Measurements from ENCODE around the gene MBNL1.
"Not testable (repeated sequence)": the region's sequence is repeated elsewhere in the genome, so short reads cannot be mapped to it uniquely, and the experiment has no call there.

Gene MBNL1

DNA sequence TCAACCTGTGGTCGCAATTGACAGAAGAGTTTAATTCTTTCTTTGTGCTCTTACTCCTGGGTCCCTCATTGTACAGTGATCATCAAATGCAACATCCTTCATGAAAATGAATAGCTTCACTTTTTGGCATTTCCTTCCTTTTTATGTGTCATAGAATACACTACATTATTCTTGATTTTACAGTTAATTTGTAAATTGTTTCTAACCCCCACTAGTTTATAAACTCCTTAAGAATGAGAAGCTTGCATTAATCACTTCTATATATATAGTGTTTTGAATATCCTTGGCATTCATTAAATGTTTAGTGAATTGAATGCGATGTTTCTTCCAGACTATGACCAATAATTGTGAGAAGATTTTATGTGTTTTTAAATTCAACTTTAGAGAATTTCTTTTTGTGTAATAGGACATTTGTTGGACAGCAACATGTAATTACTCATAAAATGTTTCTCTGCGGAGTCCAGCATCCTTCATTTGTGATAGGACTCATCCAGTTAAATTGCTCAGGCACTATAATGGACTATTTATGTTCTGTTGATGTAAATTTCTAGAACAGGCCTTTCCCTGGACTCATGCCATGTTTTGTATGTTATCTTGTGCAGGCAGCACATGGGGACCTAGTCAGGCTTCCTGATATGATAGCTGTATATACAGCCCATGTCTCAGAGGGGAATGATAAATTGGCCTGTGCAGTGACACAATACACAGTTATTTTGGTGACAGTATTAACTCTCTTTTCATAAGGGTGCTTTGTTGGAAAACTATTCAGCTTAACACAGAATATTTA lies 51.3 kb downstream of the MBNL1 start:
- DNase-seq (ENCODE audit: low read depth), result no peak

DNA sequence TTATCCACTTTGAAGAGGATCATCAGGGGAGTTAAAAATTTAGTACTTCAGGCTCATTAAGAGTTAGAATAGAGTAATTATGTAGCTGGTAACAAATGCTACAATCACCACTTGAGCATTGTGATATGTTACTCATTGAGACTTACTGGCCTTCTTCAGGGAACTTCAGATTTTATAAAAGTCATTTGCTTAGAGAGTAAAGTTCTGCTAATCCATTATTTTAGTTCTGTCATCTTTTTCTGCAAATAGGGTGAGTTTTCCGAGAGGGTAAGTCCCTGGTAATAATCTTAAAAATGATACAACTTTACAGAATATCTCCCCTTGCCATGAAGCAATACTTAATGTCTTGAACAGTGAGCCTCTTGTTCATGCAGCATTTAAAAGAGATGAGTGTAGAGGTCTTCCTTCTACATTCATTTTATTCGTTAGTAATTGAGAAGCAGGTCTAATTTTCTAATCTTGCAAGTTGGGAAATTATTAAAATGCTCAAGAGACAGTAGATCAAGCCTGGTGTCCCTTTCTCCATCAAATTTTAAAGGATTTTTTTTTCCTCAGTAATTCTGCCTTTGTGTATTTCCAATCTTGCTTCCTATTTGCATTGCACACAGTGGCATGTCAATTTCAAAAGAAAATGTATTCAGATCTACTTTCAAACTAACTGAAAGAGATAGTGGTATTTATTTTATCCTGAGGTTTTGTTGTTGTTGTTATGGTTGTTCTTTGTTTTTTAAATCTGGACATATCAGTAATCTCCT lies 52.6 kb downstream of the MBNL1 start:
- no peak for DNase-seq (ENCODE audit: low read depth)

DNA sequence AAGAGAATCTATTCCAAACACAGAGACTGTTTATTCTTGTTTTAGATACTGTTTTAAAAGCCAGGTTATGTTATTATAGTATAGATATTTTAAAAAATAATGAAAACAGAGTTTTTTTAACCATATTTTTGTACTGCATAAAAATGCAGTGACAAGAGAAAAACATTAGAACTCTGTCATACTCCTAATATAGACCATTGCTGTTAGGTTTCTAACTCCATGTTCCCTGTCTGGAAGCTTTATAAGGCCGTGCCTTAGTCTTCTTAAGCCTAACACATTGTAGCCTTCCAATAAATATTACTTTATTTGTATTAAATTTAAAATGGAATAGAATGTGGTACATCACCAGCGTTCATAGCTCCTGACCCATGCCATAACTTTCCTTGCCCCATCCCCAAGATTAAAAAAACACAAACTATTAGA lies 53.2 kb downstream of the MBNL1 start:
- DNase-seq (ENCODE audit: low read depth), result no peak

DNA sequence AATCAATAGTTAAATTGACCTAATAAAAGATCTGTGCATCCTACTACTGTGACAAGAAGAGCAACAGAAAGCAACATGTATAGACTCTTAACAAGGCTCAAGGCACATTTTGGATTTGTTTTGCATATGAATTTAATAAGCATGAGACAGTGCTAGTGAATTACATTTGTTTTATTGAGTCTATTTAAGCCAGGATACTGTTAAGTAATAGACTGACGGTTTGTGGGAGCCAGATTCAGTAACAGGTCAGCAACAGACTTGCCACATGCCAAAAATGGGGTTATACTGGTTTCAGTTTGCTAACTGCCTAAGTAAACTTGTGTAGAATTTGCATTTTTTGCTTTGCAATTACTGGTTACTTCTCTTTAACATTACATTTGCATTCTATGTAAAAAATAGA lies 54.0 kb downstream of the MBNL1 start:
- no peak for DNase-seq (ENCODE audit: low read depth)

DNA sequence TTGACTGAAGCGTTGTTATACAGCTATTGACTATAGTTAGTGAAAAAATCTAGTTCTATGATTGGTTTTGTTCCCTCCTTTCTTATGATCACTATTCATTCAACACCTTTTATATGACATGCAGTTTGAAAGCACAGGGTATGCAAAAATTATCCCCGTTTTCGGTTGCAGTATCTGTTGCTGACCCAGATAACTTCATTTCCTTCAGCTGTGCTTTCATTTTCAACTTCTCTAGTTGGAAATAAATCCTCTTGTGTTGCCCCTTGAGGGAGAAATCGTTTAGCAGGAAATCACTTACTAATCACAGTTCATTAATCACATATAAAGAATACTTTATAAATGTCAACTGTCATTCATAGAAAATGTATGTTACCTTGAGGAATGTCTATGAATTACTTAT lies 55.1 kb downstream of the MBNL1 start:
- DNase-seq (ENCODE audit: low read depth), result no peak

DNA sequence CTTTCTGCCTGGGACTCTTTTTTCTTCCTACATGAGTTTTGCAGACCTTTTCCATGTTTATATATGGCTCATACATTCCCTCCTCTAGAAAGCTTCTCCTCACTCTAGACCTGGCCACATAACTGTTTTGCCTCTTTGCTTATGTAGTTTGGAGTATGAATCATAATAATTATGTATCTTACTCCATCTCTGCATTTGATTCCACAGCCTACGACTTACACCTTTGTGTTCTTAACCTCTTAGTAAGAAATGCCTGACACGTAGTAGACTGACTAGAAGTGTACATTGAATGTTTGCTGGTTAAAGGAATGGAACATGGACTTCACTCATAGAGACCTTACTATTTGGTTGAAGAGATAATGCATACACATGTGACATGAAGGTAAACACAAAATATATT lies 56.4 kb downstream of the MBNL1 start:
- no peak for DNase-seq (ENCODE audit: low read depth)

DNA sequence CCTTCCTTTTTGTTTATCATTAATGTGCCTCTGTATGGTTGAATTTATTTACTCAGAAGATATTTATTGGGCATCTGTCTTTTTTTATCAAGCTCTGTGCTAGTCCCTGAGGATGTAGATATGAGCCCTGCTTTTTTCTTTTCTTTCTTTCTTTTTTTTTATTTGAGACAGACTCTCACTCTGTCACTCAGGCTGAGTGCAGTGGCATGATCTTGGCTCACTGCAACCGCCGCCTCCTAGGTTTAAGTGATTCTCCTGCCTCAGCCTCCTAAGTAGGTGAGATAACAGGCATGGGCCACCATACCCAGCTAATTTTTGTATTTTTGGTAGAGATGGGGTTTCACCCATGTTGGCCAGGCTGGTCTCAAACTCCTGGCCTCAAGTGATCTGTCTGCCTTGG lies 58.5 kb downstream of the MBNL1 start:
- DNase-seq (ENCODE audit: low read depth), result no peak

DNA sequence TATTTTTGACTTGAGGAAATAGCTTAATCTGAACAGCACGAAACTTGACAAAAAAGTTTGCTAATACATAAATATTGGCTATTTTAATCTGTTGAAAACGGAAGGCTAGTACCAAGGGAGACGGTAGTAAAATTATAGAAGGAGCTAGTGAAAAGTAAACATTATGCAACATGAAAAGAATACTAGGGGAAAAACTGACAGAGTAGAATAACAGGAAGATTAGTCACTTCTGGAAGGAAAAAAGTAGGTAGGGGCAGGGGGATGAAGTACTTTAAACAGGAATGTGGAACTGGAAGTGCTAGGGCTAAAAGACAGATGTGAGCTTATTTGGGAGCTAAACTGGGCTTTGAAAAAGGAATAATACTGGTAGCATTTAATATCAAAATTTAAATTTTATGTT lies 60.1 kb downstream of the MBNL1 start:
- DNase-seq (ENCODE audit: low read depth), result no peak

DNA sequence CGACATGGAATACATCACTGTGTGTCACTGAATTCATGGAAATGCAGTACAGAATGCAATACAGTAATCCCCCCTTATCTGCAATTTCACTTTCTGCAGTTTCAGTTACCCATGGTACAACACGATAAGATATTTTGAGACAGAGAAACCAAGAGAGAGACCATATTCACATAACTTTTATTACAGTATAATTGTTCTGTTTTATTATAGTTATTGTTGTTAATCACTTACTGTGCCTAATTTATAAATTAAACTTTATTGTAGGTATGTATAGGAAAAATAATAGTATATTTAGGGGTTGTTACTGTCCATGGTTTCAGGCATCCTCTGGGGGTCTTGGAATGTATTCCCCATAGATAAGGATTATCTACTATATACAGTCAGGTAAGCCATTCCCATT lies 61.8 kb downstream of the MBNL1 start:
- no peak for DNase-seq (ENCODE audit: low read depth)

DNA sequence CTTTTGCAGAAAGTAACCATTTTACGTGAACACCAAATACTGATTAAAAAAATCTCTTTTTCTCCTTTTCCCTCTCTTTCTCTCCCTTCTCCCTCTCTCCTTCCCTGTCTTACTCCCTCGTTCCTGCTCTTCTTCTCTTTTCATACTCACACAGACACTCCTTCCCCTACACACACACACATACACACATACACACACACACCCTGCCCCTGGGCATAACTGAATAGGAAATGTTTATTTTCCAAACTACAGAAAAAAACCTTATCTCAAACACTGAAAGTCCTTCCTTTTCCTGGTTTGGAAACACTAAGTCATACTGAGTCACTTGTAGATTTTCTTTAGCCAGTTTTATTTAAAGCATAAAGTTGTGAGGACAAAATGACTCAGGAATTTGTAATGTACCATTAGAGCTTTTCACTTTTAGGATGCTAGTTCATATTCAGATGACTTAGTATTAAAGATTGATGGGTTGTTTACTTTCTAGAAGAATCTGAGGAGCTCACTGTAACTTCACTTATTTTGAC lies 62.4 kb downstream of the MBNL1 start:
- DNase-seq (ENCODE audit: low read depth), result no peak

DNA sequence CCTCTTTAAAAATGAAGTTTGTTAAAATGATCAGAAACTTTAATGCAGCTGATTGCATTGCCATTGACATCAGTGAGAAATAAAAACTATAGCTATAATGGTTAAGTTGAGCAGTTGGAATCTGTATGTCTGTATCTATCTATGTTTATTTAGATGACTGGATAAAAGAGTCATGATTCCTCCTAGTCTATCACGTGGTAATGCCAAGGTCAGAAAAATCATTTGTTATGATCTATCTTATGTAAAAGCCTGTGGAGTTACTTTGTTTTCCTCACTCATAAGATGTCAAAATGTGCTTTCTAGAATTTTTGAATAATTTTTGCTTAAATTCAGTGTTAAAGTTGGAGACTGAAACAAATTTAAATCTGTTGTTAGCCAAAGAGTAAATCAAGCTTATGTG lies 63.3 kb downstream of the MBNL1 start:
- no peak for DNase-seq (ENCODE audit: low read depth)

DNA sequence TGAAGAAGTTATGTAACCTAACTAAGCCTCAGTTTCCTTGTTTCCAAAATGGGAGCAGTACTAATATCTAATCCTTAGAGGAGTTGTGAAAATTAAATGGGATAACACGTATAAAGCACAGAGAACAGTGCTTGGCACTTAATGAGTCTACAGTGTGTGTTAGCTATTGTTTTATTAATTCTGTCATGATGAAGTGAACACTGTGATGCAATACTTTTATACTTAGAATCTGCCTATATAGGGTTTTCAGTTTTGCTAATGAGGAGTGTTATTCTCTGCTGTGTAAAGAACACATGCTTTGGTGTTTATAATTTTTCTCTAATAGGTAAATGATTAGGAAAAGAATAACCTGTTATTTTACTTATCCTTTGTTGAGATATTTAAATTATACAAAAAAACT lies 65.2 kb downstream of the MBNL1 start:
- DNase-seq (ENCODE audit: low read depth), result no peak

DNA sequence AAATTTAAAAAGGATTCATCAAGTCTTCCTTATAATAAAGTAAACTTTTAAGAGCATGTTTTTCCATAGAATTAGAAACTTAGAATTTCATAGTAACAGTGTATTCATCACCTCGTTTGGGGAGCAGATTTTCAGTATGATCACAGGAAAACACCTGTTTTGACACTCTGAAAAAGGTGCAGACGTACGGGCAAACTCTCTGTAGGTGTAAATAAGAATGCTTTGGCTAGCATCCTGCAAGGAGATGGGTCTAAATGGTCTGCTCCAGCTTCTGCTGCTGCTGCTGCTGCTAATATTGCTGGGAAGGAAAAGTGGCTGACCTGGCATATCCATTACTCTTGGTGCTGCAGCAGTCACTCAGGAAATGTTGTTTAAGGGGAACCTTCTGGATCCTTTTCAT lies 66.0 kb downstream of the MBNL1 start:
- no peak for DNase-seq (ENCODE audit: low read depth)

DNA sequence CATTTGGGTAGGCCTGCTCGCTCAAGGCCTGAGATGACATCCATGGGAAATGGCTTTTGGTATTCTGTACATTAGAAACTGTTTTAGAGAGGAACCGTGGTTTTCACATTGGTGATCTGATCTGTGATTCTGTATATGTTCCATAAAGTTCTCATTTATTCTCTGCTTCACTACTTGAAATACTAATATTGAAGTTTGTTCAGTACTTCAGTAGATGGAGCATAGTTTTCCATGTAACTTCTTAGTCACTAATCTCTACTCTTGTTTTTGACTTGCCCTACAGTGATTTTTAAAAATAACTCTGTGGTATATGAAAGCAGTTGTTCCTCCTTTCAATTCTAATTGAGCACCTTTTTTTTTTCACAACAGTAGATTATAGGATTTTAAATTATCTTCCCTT lies 66.5 kb downstream of the MBNL1 start:
- no peak for DNase-seq (ENCODE audit: low read depth)

DNA sequence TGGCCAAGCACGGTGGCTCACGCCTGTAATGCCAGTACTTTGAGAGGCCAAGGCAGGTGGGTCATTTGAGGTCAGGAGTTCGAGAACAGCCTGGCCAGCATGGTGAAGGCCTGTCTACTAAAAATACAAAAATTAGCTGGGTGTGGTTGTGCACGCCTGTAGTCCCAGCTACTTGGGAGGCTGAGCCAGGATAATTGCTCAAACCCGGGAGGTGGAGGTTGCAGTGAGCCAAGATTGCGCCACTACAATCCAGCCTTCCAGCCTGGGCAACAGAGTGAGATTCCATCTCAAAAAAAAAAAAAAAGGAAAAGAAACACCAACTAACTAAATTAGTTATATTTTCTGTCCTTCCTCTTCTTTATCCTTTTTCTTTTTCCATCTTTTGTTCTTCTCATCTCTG lies 68.6 kb downstream of the MBNL1 start:
- DNase-seq (ENCODE audit: low read depth), result not testable (repeated sequence)

DNA sequence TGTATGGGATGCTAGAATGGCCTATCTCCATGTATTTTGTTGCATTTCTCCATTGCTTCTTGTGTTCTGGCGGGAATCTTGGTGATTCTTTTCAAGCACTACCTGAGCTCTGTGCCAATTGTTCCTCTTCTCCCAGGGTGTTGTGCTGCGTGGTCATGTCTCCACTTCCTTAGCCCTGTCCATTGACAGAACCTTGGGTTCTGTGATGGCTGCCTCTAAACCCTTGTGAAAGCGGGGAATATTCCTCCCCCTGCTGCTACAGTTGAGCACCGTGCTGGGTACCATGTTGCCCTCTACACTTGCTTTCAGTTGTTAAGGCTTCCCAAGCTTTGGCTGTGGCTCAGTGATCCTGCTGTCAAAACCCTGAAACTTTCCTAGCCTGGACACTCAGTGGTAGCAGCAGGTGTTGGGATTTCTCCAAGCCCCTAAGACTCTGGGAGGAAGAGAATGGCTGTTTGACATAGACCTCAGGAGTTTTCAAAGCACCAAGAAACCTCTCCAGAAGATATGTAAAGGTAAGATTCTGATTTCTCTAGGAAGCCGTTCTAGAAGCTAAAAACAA lies 69.5 kb downstream of the MBNL1 start:
- no peak for DNase-seq (ENCODE audit: low read depth)

DNA sequence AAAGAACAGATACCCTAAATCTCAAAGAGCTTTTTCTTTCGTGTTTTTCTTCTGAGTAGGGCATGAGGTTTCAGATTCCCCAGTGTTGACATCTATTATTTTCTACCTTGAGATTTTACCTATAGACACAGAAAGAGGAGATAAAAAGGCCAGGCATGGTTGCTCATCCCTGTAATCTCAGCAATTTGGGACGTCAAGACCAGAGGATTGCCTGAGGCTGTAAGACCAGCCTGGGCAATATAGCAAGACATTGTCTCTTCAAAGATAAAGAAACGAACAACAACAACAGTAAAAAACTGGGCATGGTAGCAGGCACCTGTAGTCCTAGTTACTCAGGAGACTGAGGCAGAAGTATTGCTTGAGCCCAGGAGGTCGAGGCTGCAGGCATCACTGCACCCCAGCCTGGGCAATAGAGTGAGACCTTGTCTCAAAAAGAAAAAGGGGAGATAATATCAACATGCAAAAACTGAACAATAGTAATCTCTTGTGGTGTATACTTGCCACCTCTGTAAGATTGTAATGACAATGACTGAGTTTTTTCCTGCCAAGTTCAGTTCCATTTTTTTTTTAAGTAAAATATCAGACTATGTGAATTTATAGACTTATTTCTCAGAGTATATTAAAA lies 71.3 kb downstream of the MBNL1 start:
- no peak for DNase-seq (ENCODE audit: low read depth)

DNA sequence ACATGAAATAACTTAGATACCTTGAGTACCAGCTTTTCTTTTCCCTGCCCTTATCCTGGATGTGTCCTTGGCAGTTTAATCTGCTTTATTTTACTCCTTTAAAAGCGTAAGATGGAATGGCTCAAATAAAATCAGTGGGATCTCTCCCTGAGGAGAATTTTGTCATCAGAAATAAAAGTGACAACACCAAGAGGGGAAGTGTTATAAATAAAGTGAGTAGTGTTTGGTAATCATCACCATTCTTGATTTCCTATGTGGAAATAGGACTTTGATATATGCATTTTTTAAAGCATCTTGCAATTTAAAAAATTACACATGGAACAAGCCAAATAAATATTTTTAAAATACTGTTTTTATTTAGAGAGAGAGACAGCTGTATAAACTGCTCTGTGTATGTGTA lies 76.5 kb downstream of the MBNL1 start:
- no peak for DNase-seq (ENCODE audit: low read depth)

DNA sequence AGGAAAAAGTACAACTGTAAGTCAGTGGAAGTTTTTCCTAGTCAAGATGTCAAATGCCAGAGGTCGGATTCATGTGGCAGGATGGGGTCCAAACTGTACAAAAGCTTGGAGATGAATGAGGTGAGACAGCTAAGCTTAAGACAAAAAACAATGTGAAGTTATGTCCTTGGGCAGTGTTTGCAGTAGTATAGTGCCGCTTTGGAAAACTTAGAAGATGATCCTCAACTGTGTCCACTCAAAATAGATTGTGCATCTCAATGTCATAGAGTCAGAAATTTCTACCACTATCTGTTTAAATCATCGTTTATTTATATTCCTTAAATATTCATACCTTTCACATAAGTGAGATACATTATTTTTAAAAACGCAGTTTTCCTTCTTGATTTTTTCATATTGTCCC lies 77.3 kb downstream of the MBNL1 start:
- no peak for DNase-seq (ENCODE audit: low read depth)

DNA sequence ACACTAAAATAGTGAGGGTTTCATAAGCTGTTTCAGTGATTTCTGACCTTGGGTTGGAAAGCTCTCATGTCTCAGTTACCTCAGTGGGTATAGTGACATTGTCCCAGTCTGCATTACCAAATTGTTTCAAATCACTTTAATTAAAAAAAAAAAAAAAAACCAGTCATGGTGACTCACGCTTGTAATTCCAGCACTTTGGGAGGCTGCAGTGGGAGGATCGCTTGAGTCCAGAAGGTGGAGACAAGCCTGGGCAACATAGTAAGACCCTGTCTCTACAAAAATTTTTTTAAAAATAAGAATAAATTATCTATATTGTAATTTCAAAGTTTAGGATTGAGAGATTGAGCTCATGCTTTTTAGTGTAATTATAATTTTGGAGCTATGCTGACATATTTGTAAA lies 78.0 kb downstream of the MBNL1 start:
- no peak for DNase-seq (ENCODE audit: low read depth)

DNA sequence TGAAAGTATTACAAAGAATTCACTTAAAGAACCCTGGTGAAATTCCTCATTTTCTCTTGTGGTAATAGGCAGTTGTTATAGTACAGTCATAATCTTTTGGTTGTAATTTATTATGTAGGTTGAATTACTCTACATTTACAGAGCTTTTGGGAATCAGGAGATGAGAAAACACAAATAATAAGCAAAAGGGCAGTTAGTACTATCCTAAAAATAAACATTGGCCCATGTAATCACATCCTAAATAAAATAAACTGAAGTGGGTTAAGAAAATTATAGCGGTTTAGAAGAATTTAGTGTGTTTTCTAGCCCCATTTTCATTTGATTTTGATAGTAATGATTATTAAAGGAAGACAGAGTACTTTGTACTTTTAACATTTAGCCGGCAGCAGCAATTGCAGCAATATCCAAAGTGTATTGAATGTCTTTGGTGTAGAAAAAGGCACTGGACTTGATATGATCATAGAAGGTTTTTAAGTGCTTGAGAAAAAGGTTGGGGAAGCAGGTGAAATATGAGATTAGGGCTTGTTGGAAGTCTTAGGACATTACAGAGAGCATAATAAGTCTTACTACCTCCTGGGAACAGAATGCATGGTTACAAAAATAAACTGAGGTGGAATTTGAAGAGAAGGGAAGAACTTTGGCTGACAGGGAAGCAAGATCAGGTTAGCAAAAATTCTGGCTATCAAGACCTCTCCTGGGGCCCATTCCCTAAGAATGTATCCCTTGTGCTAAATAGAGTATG lies 79.9 kb downstream of the MBNL1 start:
- no peak for DNase-seq (ENCODE audit: low read depth)

DNA sequence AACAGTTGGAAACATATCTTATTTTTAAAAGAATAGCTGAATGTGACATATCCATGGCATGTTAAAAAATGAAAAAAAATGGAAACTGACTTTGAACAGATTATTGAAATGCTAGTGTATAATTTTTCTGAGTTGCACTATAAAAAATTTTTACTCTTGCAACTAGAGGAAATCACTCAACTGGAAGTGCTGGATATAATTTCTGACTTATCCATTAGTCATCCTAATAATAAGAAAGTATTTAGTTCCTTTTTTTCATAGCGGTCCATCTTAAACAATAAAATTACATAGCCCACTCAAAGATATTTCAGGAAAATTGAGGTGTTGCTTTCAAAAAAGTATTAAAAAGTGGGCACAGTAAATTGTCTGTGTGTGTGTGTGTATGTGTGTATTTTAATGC lies 80.7 kb downstream of the MBNL1 start:
- no peak for DNase-seq (ENCODE audit: low read depth)

All from stimulated activated CD8-positive, alpha-beta memory T cell treated with anti-CD3 and anti-CD28 coated beads, Interleukin-12 subunit alpha, Interleukin-12 subunit beta, amount 100 ng/mL, for 1 hour (primary cell).